ENCODE data around the gene ST7.
"Not testable (repeated sequence)": the region's sequence is repeated elsewhere in the genome, so short reads cannot be mapped to it uniquely, and the experiment has no call there.

The ST7 gene

GRCh38 chr7:116953372-116953905 lies at the start of gene ST7:
Gene ST7 (plus strand): TSS chr7:116953501. CDS start chr7:116953541, 40 bp downstream.
- peak; percentile 36 to 60 (median 55) for DNase-seq (ENCODE audit: low read depth in 3 of 3)

GRCh38 chr7:116906391-116906790 lies 46.9 kb upstream of the ST7 start:
- DNase-seq (ENCODE audit: low read depth in 3 of 3) = no peak

GRCh38 chr7:116910383-116910782 lies 42.9 kb upstream of the ST7 start:
- DNase-seq (ENCODE audit: low read depth in 3 of 3) = no peak

DNA sequence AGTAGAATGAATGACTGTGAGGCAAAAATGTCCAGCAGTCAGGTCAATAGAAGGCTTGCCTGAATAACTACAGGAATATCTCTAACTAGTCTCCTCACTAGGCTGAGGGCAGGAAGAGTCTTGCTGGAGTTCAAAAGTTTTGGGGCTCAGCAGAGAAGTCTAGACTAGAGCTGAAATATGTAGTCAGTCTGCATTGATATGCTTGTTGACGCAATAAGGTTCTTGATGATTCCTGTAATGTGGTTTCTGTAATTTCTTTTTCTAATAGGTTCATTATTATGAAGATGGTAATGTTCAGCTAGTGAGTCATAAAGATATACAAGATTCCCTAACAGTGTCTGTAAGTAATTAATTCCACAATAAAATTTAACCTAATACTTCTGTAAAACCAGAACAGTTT lies 41.5 kb upstream of the ST7 start:
- no peak for DNase-seq (ENCODE audit: low read depth in 3 of 3)

- no peak for DNase-seq (ENCODE audit: low read depth in 3 of 3)
Observed at GRCh38 chr7:116912269-116912909, 40.9 kb upstream of the ST7 start.

DNA sequence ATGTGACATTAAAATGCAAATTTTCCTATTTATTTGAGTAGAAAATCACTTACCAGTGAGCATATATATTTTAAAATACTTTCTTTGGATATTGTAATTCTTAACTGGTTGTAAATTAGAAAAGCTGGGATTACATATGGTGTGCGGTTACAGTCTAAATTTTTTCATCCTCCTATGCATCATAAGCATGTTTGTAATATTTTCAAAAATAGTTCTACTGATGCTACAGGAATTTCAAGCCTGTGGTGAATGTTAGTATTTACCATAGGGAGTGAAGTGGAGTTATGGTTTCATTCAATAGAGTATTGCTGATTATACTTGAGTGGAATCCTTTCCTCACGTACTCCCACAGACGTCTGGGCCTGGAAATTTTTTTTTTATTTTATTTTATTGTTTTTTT lies 34.6 kb upstream of the ST7 start:
- no peak for DNase-seq (ENCODE audit: low read depth in 3 of 3)

DNA sequence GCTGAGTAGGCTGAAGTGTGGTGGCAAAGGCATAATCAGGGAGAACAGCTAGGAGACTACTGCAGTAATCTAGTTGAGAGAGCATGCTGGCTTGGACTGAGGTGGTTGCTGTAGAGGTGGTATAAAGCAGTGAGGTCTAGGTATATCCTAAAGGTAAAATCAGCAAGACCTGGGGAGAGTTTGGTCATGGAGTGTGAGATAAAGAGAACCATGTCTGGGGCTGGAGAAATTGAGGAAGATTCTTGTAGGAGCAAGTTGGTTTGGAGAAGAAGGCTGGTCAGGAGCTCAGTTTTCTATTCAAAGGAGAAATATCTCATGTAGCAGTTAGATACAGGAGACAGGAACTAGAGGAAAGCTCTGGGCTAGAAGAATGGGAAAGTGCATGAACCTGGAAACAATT lies 32.9 kb upstream of the ST7 start:
- DNase-seq (ENCODE audit: low read depth in 3 of 3) = no peak

DNA sequence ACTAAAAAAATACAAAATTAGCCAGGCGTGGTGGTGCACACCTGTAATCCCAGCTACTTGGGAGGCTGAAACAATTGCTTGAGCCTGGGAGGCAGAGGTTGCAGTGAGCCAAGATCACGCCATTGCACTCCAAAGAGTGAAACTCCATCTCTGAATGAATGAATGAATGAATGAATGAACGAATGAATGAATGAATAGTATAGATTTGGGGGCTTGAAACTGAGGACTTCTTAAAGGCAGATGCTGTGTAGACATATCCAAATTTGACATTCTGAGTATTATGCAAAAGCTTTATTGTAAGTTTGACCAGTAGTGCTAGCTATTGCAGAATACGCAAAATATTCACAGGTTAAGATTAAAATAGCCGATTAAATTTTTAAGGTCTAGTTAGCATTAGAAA lies 30.8 kb upstream of the ST7 start:
- DNase-seq (ENCODE audit: low read depth in 3 of 3) = no peak

DNA sequence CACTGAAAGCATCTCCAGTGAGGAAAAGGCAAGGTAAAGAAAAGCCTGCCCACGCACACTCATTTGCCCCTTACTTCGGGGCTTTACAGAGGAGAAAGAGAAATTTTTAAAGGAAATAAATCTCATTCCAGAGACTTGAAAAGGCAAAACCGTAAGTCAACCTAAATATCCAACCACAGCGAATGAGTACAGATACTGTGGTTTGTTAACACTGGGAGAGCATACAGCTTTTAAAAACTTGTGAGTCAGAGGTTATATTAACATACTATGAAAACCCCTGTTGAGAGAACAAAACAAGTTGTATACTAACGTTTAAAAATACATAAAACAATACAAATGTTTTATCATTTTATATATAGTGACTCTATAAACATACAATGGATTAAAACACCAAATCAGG lies 28.6 kb upstream of the ST7 start:
- no peak for DNase-seq (ENCODE audit: low read depth in 3 of 3)

- no peak for DNase-seq (ENCODE audit: low read depth in 3 of 3)
Observed at GRCh38 chr7:116929021-116929420, 24.3 kb upstream of the ST7 start.

DNA sequence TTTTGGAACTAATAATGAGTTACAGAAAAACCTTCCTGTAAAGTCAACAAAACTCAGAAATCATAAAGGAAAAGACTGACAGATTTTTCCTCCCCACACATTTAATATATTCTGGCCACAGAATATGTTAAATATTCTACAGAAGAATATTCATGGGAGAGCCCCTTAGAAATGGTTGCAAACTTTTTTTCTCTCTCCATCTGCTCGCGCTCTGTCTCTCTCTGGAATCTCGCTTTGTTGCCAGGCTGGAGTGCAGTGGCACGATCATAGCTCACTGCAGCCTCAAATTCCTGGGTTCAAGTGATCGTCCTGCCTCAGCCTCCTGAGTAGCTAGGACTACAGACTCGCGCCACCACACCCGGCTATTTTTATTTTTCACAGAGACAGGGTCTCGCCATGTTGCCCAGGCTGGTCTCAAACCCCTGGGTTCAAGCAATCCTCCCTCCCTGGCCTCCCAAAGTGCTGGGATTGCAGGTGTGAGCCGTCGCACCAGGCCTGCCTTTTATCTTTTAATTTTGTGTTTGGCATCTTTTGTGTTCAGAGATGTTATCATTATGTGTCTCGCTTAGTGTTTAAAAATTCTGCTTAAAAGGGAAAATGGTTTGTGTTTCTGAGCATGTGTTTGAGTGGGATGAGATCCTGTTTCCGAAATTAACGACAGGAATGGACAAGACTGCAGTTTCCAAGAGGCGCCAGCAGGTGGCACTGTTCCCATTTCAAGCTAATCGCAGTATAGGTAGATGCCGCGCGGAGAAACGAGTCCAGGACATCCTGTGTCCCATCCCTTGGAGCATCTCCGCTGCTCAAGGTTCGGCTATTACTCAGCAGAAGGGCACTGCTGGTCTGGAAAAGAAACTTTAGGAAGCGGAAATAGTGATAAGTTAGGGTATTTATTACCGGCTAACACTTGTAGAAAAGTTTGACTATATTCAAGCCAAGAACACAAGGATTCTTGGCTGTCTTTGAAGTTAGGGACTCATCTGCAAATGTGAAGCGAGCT lies 23.1 kb upstream of the ST7 start:
- peak; percentile 54 to 71 (median 61) for DNase-seq (ENCODE audit: low read depth in 3 of 3)

- DNase-seq (ENCODE audit: low read depth in 3 of 3) = no peak
Observed at GRCh38 chr7:116932566-116932965, 20.7 kb upstream of the ST7 start.

- DNase-seq (ENCODE audit: low read depth in 3 of 3) = no peak
Observed at GRCh38 chr7:116933465-116933864, 19.8 kb upstream of the ST7 start.

DNA sequence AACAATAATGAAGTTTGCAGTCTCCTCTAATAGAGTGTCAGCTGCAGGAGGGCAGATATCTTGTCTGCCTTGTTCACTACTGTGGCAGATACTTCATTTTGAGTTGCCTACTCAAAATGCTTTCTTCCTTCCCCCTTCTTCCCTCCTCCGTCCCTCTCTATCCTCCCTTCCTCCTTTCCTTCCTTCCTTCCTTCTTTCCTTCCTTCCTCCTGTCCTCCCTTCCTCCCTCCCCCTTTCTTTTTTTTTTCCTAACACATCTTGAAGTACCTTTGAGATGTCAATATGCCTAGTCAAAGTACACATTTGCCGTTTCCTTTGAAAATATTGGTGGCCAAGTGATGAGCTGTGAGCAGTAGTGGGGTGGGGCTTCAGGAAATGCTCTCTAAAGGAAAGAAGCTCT lies 18.7 kb upstream of the ST7 start:
- no peak for DNase-seq (ENCODE audit: low read depth in 3 of 3)

DNA sequence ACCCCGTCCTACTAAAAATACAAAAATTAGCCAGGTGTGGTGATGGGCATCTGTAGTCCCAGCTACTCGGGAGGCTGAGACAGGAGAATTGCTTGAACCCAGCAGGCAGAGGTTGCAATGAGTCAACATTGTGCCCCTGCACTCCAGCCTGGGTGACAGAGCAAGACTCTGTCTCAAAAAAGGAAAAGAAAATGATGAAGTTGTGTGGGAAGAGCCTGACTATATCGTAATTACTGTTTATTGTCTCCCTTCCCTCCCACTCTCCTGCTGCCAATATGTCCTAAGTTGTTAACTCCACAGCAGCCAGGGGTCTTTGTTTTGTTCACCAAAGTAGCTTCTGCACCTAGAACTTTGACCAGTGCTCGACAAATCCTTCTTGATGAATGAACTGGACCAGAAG lies 16.5 kb upstream of the ST7 start:
- DNase-seq (ENCODE audit: low read depth in 3 of 3) = not testable (repeated sequence)

- no peak for DNase-seq (ENCODE audit: low read depth in 3 of 3)
Observed at GRCh38 chr7:116938678-116939077, 14.6 kb upstream of the ST7 start.

GRCh38 chr7:116940689-116941370 lies 12.5 kb upstream of the ST7 start:
- no peak for DNase-seq (ENCODE audit: low read depth in 3 of 3)

GRCh38 chr7:116942504-116942903 lies 10.8 kb upstream of the ST7 start:
- no peak for DNase-seq (ENCODE audit: low read depth in 3 of 3)

GRCh38 chr7:116948934-116949333 lies 4.4 kb upstream of the ST7 start:
- DNase-seq (ENCODE audit: low read depth in 3 of 3) = no peak

DNA sequence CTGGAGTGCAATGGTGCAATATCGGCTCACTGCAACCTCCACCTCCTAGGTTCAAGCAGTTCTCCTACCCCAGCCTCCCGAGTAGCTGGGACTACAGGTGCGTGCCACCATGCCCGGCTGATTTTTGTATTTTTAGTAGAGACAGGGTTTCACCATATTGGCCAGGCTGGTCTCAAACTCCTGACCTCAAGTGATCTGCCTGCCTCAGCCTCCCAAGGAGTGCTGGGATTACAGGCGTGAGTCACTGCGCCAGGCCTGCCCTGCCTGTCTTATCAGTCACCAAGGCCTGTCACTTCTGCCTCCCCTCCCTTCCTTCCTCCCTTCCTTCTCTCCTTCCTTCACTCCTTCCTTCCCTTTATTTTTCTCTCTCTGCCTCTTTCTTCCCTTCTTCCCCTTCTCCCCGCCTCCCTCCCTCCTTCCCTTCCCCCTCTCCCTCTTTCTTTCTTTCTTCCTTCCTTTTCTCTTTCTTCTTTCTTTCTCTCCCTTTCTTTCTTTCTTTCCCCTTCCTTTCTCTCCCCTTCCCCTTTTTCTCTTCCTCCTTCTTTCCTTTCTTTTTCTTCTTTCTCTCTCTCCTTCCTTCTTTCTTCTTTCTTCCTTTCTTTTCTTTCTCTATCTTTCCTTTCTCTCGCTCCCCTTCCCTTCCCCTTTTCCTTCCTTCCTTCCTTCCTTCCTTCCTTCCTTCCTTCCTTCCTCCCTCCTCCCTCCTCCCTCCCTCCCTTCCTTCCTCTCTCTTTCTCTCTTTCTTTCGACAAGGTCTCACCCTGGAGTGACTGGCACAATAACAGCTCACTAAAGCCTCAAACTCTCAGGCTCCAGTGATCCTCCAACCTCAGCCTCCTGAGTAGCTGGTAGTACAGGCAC lies 3.1 kb upstream of the ST7 start:
- DNase-seq (ENCODE audit: low read depth in 3 of 3) = no peak

DNA sequence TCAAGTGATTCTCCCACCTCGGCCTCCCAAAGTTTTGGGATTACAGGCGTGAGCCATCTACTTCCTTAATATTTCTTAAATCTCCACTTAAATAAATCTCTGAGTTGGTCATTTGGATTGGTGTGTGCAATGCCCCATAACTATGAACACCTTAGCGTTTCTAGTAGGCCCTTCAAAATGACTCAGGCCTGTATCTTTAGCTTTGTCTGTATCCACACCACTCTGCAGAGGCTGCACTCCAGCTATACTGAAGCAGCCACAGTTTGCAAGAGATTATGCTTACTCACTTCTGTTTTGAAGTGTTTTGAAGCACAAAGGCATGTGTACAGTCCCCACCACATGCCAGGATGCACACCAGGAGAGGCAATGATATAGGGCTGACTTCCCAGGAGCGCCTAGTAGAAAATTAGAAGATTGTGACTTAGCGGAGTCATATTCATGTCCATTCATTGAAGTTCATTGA lies 2.4 kb upstream of the ST7 start:
- DNase-seq (ENCODE audit: low read depth in 3 of 3) = no peak
